HG03469 (cell line): Measurements from ENCODE around the gene HIF1AN.

Experiments
- ATAC-seq: cut with Tn5 transposase; IDR thresholded peaks from one replicate; pipeline ENCODE4 v1.9.1; 2021; ENCODE audit warnings: mild to moderate bottlenecking, moderate library complexity, moderate number of reproducible peaks; ENCODE audit not compliant: unreplicated experiment

The HIF1AN gene

DNA sequence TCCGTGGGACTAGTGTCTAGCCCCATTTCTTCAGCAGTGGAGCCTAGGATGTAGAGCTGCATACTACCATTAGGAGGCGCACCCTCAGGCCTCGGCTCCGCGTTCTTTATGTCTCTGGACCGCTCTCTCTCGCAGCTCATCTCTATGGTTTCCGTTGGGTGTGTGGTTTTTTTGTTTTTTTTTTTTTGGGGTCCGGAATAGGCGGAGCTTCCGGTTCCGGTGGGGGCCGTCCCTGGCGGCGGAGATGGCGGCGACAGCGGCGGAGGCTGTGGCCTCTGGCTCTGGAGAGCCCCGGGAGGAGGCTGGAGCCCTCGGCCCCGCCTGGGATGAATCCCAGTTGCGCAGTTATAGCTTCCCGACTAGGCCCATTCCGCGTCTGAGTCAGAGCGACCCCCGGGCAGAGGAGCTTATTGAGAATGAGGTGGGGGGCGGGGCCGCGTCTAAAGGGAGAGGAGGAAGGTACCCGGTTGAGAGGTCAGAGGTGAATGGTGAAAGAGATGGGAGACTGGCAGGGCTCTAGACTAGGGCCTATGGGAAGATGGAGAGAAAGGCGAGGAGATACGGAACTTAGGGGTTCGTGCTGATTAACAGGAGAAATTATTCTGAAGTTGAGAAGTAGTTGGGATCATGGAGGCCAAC, at the start of gene HIF1AN:
Gene HIF1AN (plus strand): TSS at position 229 of the 639 bp plus-strand sequence. CDS start 16 bp downstream, at position 245.
- ATAC-seq: peak; percentile 94

DNA sequence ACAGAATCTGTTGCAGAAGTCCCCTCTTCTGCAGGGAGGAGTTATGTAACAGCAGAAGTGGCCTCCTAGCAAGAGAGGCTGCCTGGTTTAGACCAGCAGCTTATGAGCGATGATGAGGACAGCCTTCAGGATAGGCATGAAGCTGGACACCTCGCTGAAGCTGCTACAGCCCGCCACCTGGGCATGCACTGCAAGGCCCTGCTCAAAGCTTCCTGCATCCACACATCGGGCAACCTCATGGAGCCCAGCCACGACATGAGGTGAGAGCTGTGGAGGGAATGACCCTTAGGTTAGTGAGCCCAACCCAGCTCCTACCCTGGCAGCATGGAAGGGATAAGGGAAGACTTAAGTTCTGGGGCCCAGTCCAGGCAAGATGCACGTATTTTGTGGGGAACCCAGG, 48.2 kb upstream of the HIF1AN start:
- no peak for ATAC-seq

DNA sequence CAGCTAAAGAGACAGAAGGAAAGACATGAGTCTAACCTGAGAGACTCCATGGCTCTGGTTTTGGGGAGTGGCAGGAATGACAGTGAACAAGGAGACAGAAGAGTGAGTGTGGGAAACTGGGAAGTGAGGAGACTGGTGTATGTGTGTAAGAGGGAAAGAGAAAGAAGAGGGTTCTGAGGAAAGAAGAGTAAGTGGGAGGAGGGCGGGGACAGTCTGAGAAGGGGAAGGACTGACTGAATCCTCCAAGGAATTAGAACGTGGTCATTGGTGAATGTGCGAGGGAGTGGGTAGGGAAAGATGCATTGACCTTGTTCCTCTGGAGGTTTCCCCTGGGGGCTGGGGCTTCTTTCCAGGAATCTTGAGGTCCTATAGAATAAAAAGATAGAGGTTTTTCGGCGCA, 46.3 kb upstream of the HIF1AN start:
- ATAC-seq: no peak

DNA sequence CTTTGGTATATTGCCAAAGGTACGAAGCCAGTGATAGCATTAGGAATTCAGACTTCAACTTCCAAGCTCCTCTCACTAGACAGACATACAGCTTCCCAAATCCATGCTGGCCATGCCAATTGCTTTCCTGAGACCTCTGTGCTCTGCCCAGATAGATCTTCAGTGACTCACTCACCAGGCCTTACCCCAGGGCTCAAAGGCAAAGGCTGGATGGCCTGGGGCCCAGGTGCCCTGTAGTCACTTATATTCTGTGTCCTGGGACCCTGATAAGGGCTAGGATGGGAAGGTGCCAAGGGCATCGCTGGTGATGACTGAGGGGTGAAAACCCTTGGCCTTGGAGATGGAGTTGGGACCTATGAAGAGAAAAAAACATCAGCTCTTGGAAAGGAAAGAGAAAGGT, 45.2 kb upstream of the HIF1AN start:
- no peak for ATAC-seq

DNA sequence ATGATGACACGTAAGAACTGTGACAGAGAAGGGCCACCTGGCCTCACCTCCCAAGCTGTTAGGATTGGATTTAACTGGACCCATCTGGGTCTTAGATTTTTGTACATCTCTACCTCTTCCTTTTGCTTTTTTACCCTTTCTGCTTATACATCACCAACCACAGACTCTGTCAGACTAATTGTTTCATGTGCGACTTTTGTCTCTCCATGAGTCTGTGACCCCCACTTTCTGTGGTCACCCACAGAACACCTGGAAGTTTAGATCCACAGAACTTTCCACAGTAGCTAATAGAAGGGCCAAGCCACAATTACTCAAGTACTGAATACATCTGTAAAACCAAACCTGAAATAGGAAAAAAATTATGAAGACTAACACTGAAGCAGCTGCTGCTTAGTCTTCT, 39.2 kb upstream of the HIF1AN start:
- ATAC-seq: no peak

DNA sequence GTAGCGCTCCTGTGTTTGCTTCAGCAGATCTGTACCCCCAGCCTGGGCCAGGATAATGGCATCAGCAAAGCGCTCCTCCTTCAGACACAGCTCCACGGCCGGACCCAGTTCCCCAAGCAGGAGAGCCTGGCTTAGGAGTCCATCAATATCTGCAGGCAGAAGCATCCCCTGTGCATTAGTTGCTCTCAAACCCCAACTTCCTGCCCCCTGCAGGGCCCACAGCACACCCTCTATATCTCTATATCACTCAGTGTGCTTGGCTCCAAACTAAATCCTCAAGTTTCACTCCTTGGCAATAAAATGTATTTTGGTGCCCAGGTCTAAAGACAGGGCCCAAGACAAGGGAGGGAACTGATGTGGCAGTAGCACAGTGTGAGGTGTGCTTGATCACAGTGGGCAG, 37.7 kb upstream of the HIF1AN start:
- no peak for ATAC-seq

DNA sequence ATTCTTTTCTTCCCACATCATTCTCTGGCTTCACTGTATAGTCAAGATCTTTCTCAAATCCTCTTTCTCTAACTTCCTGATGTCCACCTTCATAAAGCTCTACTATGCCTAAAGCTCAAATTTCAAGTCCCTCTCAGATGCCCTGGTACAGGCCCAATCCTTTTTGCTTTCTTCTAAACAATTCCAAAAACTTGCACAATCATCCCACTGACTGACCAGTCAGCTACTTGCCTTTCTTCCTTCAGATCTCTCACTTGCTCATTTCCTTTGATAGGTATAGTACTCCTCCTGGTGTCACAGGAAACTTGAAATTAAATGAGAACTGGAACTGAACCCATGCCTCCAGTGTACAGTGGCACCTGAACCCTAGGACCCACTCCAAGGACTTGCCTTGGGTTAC, 34.3 kb upstream of the HIF1AN start:
- no peak for ATAC-seq

DNA sequence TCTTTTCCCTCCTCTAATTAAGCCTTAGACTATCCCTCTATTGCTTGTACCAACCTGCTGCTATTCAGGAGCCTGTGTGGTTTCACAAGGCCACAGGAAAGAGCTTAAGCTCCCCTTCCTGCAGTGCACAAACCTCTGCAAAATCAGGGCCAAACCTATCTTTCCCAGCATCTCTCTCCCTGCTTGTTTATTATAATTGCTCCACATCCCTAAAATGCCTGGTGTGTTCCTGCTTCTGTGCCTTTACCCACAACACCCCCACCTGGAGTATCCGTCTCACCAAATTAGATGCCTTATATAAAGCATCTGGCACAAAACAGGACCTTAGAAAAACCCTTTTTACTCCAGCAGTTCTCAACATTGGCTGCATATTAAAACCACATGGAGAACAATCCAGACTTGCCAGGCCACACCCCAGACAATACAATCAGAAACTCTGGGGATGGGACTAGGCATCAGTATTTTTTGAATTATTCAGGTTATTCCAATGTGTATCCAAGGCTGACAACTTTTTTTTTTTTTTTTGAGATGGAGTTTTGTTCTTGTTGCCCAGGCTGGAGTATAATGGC, 32.7 kb upstream of the HIF1AN start:
- no peak for ATAC-seq

DNA sequence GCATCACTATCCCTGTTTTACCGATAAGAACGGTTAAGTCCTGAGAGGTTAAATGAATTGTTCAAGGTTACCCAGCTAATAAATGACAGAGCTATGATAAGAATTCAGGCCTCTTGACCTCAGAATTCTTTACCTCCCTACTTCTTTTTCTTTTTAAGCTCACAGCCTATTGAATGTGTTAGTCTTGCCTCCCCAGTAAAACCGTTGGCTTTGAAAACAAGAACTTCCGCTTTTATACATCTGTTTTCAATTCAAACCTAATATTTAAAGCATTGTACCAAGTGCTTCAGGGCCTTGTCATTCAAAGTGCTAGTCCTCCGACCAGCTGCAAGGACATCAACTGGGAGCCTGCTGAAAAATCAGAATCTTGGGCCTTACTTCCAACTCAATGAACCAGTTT, 31.6 kb upstream of the HIF1AN start:
- no peak for ATAC-seq

DNA sequence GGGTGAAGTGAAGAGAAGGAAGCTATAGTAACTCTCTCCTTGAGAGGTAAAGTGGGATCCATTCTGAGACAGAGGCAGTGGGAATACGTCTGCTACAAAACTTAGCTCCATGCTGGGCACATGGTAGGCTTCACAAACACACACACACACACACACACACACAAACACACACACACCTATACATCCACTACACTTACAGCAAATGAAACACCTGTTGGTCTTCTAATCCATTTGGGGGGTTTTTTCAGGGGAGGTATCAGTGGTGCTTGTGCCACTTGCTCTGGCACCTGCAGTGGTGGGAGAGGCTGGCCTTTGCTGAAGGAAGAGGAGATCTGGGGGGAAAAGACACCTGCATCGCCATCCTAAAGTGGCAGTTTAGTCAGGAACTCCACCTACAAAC, 30.6 kb upstream of the HIF1AN start:
- no peak for ATAC-seq

DNA sequence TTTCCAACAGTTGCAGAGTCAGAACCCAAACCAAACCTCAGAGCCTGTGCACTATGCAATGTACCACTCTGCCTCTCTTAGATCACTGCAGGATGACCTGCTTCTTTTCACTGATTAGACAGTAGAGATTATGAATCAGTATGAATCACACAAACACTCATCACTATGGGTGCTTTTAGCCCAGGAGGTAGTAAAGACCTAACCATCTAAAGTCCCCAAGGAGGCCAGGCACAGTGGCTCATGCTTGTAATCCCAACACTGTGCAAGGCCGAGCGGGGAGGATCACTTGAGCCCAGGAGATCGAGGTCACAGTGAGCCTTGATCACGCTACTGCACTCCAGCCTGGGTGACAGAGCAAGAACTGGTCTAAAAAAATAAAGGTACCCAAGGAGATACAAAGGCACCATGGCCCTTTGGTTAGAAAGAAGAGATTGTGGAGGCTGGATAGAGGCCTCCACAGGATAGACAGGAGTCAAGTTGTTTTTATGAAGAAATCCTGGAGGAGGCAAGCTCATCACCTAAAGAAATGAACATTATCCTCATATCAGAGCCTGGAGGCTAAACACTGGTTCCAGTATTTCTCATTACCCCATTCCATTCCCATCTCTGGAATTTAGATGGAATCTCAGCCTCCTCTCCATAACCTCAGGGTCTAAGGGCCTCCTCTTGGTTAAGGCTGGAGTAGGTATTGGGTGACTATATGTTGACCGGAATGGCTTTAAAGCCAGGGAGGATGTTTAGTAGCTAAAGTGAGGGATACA, 29.0 kb upstream of the HIF1AN start:
- ATAC-seq: no peak

DNA sequence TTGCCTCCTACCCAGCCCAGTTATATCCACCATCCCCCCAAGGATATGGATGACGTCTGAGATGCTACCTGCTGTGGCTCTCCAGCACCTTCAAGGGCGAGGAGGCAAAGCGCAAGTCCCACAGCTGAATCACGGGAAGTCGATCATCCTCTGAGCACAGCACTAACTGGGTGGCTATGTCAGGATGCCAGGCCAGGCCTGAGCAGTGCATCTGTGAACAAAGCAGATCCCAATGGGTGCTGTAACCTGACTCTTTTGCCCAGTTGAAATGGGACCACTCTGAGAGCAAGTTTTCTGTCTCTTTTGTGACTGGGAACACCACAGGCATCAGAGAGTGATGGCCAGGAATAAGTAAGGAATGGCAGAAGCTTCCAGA, 28.4 kb upstream of the HIF1AN start:
- ATAC-seq: no peak

DNA sequence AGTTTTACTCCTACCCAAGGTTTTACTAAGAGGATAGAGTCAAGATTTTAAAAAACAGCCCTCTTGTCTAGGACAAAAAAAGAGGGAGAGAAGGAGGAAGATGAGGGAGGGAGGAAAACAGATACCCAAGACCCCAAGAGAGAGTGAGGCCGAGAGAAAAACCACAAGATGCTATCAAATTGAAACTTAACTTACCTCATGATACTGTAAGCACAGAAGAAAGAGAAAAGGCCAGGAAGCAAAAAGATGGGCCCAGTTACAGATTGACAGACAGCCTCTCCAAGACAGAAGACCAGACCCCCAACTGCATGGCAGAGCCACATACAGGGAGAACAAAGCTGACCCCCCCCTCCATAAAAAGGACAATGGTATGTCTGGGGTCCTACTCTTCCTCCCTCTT, 27.5 kb upstream of the HIF1AN start:
- no peak for ATAC-seq

DNA sequence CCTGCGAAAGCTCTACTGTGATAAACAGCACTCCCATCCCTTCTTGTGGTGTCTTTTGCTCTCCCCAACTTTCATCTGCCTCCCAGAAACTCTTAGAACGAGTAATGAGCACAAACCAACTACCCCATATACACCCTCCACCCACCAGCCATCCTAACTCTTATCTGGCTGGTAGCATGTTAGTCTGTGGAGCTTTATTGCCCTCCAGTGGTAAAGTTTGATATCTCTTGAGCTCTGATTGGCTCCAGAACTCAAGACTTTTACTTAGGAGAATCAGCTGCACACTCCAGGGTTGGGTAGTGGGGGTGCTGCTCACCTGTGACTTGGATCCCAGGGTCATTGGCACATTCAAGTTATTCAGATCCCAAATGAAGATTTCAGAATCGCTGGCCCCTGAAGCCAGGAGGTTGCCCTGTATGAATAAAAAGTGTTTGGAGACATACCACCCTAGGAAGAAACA, 27.0 kb upstream of the HIF1AN start:
- no peak for ATAC-seq

DNA sequence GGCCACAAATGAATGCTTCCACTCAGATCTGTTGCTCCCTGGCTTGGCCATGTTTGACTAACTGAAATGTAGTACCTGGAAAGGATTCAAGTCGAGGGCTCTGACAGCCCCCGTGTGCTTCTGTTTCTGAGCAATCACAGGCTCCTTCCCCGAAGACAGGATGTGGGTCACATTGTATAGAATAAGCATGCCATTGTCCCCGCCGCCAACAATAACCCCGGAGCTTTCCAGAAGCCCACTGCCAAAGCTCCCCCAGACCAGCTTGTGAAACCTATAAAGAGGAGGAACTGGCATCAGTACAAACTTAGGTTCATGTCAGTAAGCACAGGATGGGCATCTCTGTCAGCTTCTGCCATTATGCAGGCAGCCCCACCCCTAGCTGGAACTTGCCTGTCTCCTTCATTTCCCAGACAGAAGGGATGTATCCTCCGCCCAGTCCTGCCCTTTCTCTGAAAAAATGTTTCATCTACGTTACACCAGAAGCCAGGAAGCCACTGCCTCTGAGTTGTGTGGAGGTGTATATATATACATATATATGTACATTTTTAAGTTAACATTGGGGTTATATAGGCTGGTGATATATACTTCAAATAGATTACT, 26.4 kb upstream of the HIF1AN start:
- no peak for ATAC-seq

DNA sequence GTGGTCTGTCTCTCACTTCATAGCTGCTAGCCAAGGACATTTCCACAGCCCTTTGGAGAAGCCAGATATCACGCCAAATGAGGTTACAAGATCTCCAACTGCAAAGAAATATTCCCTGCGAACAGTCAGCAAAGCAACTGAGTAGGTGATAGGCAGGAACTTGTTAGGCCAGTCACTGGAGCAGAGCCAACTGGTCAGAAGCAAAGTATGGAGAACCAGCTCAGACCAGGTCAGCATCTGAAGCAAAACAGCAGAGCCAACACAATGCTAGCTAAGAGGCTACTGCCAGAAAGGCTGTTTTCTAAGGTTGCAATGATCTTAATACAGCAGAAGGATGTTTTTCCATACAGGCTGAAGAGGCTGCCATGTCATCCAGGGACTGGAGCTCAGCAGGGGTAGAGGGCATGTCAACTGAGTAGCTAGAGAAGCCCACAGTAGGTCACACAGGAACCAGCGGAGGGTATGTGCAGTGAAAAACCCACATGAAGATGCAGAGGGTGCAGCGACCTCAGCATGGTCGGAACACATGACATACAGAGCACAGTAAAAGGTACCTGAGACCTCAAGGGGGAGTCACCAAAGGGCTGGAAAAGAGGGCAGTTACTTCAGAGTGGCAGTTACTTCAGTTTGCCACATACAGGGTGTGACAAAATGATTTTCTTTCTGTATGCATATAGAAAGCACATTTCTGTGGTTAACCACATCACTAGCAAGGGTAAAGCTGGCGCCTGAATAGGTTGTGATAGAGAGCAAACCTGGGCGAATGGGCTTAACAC, 25.0 kb upstream of the HIF1AN start:
- no peak for ATAC-seq

DNA sequence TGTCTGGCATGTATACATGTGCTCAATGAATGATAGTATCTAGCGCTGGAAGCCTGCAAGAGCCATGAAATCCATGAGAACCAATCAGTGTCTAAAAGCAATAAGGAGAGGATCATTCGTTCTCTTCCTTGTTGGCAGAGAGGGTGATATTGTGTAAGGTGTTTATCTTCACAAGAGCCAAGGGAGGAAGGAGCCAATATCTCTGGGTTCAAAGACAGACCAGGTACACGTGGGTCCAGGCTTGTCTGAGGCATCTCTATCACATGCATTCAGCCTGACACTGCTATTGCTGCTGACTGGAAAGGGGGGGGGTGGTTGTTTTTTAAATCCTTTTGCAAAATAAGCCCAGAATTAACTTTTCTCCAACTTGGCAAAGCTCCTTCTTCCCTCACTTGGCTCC, 20.1 kb upstream of the HIF1AN start:
- ATAC-seq: no peak

DNA sequence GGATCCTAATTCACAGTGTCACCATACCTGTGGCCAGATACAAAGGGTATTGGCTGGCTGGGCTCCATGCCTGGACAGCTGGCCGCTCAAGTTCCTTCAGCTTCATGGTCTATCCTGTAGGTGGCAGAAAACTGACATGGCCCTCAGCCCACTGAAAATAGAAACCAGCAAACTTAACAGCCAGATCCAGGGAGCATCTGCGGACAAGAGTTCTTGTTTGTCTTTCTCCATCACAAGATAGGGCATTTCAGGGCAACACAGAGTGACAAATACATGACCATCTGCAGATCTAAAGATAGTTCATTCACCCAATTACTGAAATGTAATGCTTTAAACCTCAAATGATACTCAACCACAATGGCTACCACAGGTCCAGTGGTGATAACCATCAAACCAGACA, 18.9 kb upstream of the HIF1AN start:
- ATAC-seq: no peak

DNA sequence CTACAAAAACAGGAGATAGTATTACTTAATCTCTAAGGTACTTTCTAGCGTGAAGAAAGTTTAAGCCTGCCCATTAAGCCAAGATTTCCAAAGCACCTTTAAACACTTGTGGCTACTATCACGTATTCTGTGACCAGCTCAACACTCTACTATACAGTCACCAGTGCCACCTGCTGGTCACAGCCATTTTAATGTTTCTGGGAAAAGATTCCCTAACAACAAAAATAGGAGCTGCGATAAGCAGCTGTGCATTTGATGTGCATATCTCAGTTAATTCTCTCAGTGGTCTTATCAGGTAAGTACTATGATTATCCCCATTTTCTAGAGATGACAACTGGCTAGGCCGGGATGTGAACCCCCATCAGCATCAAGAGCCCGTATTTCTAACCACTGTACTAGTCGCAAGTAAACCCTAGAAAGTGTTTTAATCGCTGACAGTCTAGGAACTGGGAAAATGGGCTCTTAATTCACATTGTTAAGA, 16.9 kb upstream of the HIF1AN start:
- no peak for ATAC-seq

DNA sequence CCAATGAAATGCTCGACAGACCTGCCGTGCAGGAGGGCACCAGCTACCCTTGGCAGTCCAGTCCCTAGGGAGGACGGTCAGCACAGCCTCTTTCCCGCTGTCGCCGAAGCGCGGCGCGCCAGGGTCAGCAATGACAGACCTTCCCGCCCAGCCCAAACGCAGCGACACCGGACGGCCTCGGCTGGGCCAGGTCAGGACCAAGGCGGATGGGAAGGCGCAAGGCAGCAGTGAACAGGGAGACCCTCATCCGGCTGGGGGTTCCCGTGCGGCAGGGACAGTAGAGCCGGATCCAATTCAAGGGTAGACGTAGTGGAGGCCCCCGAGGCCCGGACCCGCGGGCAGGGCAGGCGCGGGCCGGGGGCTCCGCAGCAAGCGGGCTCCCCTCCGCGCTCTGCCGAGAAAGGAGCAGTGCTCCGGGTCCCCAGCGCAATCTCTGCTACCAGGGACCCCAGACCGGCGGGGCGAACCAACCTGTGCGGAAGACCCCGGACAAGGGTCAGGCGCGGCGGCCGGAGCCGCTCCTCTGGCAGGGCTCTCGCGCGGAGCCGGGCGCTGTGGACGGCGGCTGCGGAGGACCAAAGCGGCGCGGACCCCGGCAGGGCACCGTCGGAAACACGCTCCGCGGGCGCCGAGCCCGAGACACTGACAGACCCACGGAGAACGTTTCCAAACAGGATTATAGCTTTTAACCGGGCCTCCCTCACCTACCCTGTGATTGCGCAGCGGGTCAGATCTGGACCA, 16.3 kb upstream of the HIF1AN start, which contains the start of gene SEC31B:
Gene SEC31B (minus strand): TSS at position 551 of the 741 bp plus-strand sequence. CDS start 2,909 bp downstream, outside the sequence.
- no peak for ATAC-seq
